HG03575 (cell line): ENCODE results near the gene ACSL3.
"Not testable (repeated sequence)": the region's sequence is repeated elsewhere in the genome, so short reads cannot be mapped to it uniquely, and the experiment has no call there.

Experiments used
- ATAC-seq: cut with Tn5 transposase; IDR thresholded peaks from one replicate; pipeline ENCODE4 v1.9.1; 2021; ENCODE audit not compliant: unreplicated experiment, insufficient number of reproducible peaks, low FRiP score; ENCODE audit errors: extremely low read depth

The ACSL3 gene

GRCh38 chr2:222860740-222861410, at the start of gene ACSL3:
Gene ACSL3 (plus strand): TSS chr2:222861036. CDS start chr2:222908773, 47,737 bp downstream.
- peak; percentile 93 for ATAC-seq

GRCh38 chr2:222811828-222812227, 49.0 kb upstream of the ACSL3 start:
- no peak for ATAC-seq

- peak; percentile 95 for ATAC-seq
These were observed 47.5 kb upstream of the ACSL3 start for GRCh38 chr2:222813177-222813843.

GRCh38 chr2:222819722-222820333, 41.0 kb upstream of the ACSL3 start:
- no peak for ATAC-seq

- ATAC-seq = no peak
These were observed 37.5 kb upstream of the ACSL3 start for GRCh38 chr2:222823183-222823930.

GRCh38 chr2:222825031-222825430, 35.8 kb upstream of the ACSL3 start:
- no peak for ATAC-seq

GRCh38 chr2:222827417-222827816, 33.4 kb upstream of the ACSL3 start:
- no peak for ATAC-seq

GRCh38 chr2:222828572-222828971, 32.3 kb upstream of the ACSL3 start:
- no peak for ATAC-seq

- no peak for ATAC-seq
These were observed 30.7 kb upstream of the ACSL3 start for GRCh38 chr2:222830164-222830563.

- no peak for ATAC-seq
These were observed 27.4 kb upstream of the ACSL3 start for GRCh38 chr2:222833410-222833809.

GRCh38 chr2:222835143-222835822, 25.6 kb upstream of the ACSL3 start:
- ATAC-seq = no peak

GRCh38 chr2:222835823-222836151, 25.0 kb upstream of the ACSL3 start:
- no peak for ATAC-seq

GRCh38 chr2:222837643-222838056, 23.2 kb upstream of the ACSL3 start:
- ATAC-seq = no peak

- no peak for ATAC-seq
These were observed 20.6 kb upstream of the ACSL3 start for GRCh38 chr2:222840060-222840802.

- no peak for ATAC-seq
These were observed 18.2 kb upstream of the ACSL3 start for GRCh38 chr2:222842491-222843174.

GRCh38 chr2:222844323-222844722, 16.5 kb upstream of the ACSL3 start:
- ATAC-seq = no peak

- not testable (repeated sequence) for ATAC-seq
These were observed 15.5 kb upstream of the ACSL3 start for GRCh38 chr2:222845314-222845713.

- ATAC-seq = no peak
These were observed 14.8 kb upstream of the ACSL3 start for GRCh38 chr2:222846003-222846402.
